HG02610 (cell line): Measurements from ENCODE around the gene THBS3.
"Not testable (repeated sequence)": the region's sequence is repeated elsewhere in the genome, so short reads cannot be mapped to it uniquely, and the experiment has no call there.

Experiments used
- ATAC-seq: cut with Tn5 transposase; IDR thresholded peaks from one replicate; pipeline ENCODE4 v1.9.1; 2021; ENCODE audit warnings: mild to moderate bottlenecking, moderate library complexity; ENCODE audit not compliant: unreplicated experiment

THBS3 gene

DNA sequence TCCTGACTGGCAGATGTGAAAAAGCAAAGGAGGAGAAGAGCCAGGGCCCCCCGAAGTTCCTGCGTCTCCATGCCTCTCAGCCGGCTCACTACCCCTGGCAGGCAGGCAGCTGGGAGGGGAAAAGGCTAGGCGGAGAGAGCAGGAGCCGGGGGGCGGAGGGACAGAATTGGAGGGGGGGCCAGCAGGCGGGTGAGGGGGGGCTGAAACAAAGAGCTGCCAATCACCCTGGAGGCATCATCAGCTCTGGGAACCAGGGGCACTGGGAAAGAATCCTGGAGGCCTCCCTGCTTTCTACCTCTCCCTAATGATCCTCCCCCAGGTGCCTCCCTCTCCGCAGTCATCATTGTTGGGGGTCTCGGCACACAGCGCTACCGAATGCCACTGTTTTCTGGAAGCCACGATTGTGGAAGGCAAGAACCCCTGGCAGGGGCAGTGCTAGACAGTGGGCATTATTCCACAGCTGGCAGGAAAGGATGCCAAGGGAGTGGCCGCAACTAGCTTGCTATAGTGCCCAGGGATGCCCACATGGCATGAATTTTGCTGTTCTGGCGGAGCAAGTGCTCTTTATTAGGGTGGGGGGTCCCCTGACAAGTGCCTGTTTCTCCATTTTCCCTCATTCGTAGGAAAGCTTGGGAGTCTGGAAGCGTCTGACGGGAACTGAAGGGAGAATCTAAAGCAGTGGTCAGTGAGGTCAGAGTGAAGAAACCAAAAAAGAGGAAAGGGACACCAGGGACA lies at the start of gene THBS3:
Gene THBS3, minus strand, starts transcription at position 92 of the 735 bp plus-strand sequence. Its CDS starts 21 bp downstream, at position 71.
- no peak for ATAC-seq

GRCh38 chr1:155256058-155256852 lies 48.6 kb upstream of the THBS3 start:
- no peak for ATAC-seq

GRCh38 chr1:155255243-155256007 lies 47.7 kb upstream of the THBS3 start, which contains the start of gene ENTREP3:
TSS of gene ENTREP3 (minus strand) at chr1:155255483. CDS start at chr1:155254877, 606 bp downstream.
- peak; percentile 64 for ATAC-seq

GRCh38 chr1:155254714-155255242 lies 47.1 kb upstream of the THBS3 start:
- ATAC-seq = no peak

- ATAC-seq = no peak
Observed at GRCh38 chr1:155254228-155254713, 46.6 kb upstream of the THBS3 start.

DNA sequence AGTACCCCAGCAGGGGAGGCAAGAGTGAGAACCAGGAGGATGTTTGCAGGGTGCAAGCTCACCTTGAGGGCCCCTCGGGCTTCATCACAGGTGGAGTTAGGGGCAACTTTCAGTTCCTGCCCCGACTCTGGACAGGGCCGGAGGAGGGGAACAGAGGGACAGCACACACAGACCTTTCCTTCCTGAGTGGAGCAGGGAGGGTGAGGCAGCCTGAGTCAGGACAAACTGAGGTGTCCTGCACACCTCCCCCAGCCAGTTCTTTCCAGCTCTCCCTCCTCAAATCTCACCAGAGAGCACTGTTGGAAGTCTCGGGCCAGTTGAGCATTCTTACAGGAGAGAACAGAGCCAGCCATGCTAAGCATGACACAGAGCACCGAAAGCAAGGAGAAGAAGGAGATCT lies 46.1 kb upstream of the THBS3 start:
- no peak for ATAC-seq

- ATAC-seq = no peak
Observed at GRCh38 chr1:155253208-155253607, 45.5 kb upstream of the THBS3 start.

GRCh38 chr1:155251566-155251965 lies 43.9 kb upstream of the THBS3 start:
- ATAC-seq = no peak

GRCh38 chr1:155250633-155251449 lies 43.1 kb upstream of the THBS3 start:
- ATAC-seq = peak; percentile 83

- ATAC-seq = peak; percentile 8
Observed at GRCh38 chr1:155250246-155250632, 42.5 kb upstream of the THBS3 start.

GRCh38 chr1:155247667-155248553 lies 40.2 kb upstream of the THBS3 start:
- ATAC-seq = no peak

GRCh38 chr1:155246796-155247195 lies 39.1 kb upstream of the THBS3 start:
- ATAC-seq = not testable (repeated sequence)

DNA sequence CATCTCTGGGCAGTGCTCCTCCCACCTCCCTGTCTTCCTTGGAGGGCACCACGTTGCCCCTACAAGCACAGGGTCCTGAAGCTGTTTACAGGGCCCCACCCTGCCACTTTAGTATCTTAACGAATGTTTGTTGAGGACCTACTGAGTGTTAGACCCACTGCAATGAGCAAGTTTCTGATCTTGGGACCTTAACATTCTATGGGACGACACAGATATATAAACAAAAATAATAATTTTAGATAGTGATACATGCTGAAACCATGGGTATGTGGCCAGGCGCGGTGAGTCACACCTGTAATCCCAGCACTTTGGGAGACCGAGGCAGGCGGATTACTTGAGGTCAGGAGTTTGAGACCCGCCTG lies 37.4 kb upstream of the THBS3 start:
- no peak for ATAC-seq

DNA sequence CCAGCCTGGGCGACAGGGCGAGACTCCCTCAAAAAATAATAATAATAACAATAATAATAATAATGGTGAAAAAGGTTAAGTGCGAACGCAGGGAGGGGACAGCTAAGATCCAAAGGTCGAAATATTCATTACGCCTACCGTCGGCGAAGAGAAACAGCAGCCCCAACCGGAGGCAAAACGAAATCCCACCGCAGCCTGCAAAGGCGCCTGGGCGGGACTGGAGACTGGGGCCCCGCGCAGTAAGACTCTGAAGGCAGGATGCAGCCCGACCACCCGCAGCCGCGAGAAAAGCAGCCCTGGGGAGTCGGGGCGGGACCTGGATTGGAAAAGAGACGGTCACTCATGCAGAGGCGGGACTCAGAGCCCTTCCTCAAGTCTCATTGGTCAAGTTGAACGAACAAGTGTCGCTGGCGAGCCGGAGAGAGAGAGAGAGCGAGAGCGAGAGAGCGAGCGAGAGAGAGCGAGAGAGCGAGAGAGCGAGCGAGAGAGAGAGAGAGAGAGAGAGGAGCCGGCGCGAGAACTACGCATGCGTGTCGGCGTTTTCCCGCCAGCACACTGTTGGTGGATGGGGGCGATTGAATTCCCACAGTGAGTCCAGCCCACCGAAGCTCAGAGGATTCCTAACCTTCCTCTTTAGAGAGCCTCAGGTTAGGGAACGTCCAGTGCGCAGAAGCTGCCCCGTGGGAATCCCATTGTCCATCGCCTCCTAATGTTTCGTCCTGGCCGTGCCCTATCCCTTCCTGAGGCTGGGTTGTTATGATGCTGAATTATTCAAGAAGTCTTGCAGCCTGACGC lies 36.9 kb upstream of the THBS3 start:
- peak; percentile 83 for ATAC-seq

GRCh38 chr1:155242805-155243358 lies 35.2 kb upstream of the THBS3 start:
- no peak for ATAC-seq

DNA sequence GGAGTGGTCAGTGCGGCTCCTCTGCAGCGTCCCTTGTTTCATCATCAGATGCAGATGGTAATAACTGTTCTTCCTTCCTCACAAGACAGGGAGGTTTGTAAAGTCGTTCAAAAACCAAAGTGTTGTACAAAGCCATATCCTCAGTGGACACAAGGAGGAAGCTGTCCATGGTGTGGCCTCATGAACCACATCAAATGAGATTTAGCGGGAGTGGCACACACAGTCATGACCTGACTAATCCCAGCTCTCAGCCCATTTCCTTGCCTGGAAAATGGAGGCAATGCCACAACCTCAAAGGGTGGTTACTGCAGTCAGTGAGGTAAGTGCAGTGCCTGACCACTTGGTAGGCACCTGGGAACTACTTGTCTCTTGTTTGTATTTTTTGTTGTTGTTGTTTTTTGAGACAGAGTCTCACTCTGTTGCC lies 34.2 kb upstream of the THBS3 start:
- ATAC-seq = no peak

- ATAC-seq = peak; percentile 26
Observed at GRCh38 chr1:155241069-155241679, 33.5 kb upstream of the THBS3 start.

DNA sequence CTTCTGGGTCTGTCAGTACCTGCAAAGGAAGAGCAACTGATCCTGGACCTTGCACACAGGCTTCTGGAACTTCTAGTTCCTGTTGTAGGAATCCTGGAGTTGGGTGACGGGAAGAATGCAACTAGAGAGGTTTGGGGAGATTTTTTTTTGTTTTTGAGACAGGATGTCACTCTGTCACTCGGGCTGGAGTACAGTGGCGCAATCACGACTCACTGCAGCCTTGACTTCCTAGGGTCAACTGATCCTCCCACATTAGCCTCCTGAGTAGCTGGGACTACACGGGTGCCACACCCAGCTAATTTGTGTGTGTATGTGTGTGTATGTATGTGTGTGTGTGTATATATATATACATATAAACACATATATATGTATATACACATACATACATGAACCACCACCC lies 28.8 kb upstream of the THBS3 start:
- no peak for ATAC-seq
